ENCODE data around the gene RBM39. TPM values are rescaled to one million over a fixed set of nuclear protein-coding genes. Genes with fewer than 3 reads are reported as not detected.
A peak's percentile ranks its signal among the peaks of the same experiment; 100 is the strongest.

RBM39 gene
- total and polyA plus RNA-seq, 2 of the 13 experiments (the other 11 are each of a cell fraction or from before 2014, with no cell fraction given): 788 to 920 TPM

DNA sequence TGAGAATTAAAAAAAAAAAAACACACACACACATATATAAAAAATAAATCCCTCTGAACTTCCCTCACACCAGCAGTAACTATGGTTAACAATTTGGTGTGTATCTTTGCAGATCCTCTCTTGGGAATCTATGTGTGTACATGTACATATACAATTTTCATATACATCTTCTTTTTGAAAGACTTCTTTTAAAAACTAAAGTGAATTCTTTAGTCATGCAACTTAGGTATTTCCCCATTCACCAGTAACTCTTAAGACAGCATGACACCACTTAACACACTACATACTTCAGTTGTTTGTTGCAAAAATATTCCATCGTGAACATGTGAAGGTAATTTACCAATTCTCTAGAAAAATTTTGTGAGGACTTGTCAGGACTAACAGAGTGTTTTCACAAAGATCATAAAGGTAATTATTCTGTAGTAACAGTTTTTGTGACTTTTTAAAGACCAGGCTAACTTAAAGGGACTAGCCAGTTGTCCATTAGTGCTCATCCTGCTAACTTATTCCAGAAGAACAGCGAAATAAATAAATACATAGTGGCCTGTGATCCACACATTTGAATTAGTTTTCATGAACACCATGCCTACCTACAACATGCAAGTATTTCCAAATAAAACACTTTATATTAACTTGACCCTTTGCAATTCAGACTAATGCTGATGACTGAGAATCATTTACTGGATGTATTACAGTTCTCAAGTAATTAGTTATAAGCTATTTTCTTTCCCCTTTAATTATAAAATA, 12.1 kb downstream of the RBM39 start:
- Histone ChIP-seq H4K20me1 (ENCODE audit: insufficient read depth, low read length) (peaks cover 97% of the 10 kb centered on the region), H3K9ac (ENCODE audit: insufficient read depth, low read depth, low read length) (no peak overlapping the region), H3K79me2 (ENCODE audit: insufficient read depth, low read length) (peaks cover 90% of the 10 kb centered on the region), H2AFZ (ENCODE audit: low read length) (no peak overlapping the region), H3K4me3 (replicated peaks in 1 of 3; ENCODE audit: insufficient read depth in 1 of 3, low read depth in 2 of 3, low read length in 3 of 3) (no peak overlapping the region), H3K36me3 (replicated peaks in 1 of 2; ENCODE audit: control insufficient read depth in 1 of 2, insufficient read depth in 2 of 2, low read length in 2 of 2) (peaks cover 53 to 94% of the 10 kb centered on the region in 2 experiments), H3K9me3 (ENCODE audit: low read length) (no peaks in the 10 kb centered on the region), H3K27me3 (ENCODE audit: control insufficient read depth in 1 of 2, insufficient read depth in 2 of 2, low read length in 2 of 2) (no peaks in the 10 kb centered on the region), H3K27ac (ENCODE audit: extremely low read length, insufficient read depth, low read length) (no peak overlapping the region), H3K4me1 (ENCODE audit: insufficient read depth, low read length) (peaks cover 44% of the 10 kb centered on the region), H3K4me2 (ENCODE audit: low read depth, low read length) (no peak overlapping the region)
- WGBS (ENCODE audit: low lambda C conversion rate): 98% methylated on average over 2 of the region's 2 CpGs
- FAIRE-seq: no peak
- in situ Hi-C loops (cut with HindIII; ENCODE audit: extremely low pct_ligation_motif_present, low pct_unique_long_range_greater_than_20kb): no loop called here
- no peak for ATAC-seq
- POLR2A ChIA-PET: interaction anchor here (9.2 to 16.7 kb wide), 2 partner anchors 11 to 20 kb away, joined by 211 to 319 read pairs; partner anchors contain the start of genes NFS1, RBM39 and ROMO1
- BruUV-seq (replicated peaks): no TSS peak
- DNase-seq (ENCODE audit: low spot score): no peak
- intact Hi-C loops (cut with micrococcal nuclease; ENCODE audit: unreplicated experiment): no loop called here
- CTCF ChIA-PET (ENCODE audit: low intra/inter-chr PET ratio, low total read pairs): no interaction called here
- TF ChIP-seq MBD4 (IDR thresholded peaks at IDR 0.05; ENCODE audit: borderline replicate concordance, low read length) (peak; percentile 88), ZSCAN22 (CRISPR knock-in tag; IDR thresholded peaks at IDR 0.05) (no peak), POLR2A (IDR thresholded peaks at IDR 0.05; ENCODE audit: insufficient read depth in 1 of 2, low read depth in 2 of 2, low read length in 2 of 2) (0 out of 4 replicates have a peak, but pooled peaks of 1 of the 2 experiments have one; percentile 34), ZNF616 (CRISPR knock-in tag; IDR thresholded peaks at IDR 0.05; ENCODE audit: low read depth) (no peak), ZNF33A (CRISPR knock-in tag; IDR thresholded peaks at IDR 0.05; ENCODE audit: borderline replicate concordance) (no peak), POLR2AphosphoS2 (IDR thresholded peaks at IDR 0.05; ENCODE audit: low read depth, low read length) (peak; percentile 94; the same call in 1 of the 2 replicates), POLR2G (IDR thresholded peaks at IDR 0.05; ENCODE audit: low read depth, low read length) (0 out of 2 replicates have a peak, but pooled peaks have one; percentile 16), RBM22 (optimal IDR thresholded peaks at IDR 0.05; ENCODE audit: low read length) (peak; percentile 70), PAF1 (CRISPR knock-in tag; IDR thresholded peaks at IDR 0.05) (peak; percentile 81), ZFX (CRISPR knock-in tag; IDR thresholded peaks at IDR 0.05; ENCODE audit: low read depth) (no peak), SMYD3 (CRISPR knock-in tag; IDR thresholded peaks at IDR 0.05) (0 out of 2 replicates have a peak, but pooled peaks have one; percentile 45), ZNF10 (CRISPR knock-in tag; IDR thresholded peaks at IDR 0.05; ENCODE audit: borderline replicate concordance, low read depth) (no peak), SRY (CRISPR knock-in tag; IDR thresholded peaks at IDR 0.05) (no peak), ELF4 (CRISPR knock-in tag; IDR thresholded peaks at IDR 0.05; ENCODE audit: borderline replicate concordance) (0 out of 2 replicates have a peak, but pooled peaks have one; percentile 36), RBFOX2 (IDR thresholded peaks at IDR 0.05; ENCODE audit: low read depth, low read length) (peak; percentile 61)
- TF ChIP-seq, protein P1, sequence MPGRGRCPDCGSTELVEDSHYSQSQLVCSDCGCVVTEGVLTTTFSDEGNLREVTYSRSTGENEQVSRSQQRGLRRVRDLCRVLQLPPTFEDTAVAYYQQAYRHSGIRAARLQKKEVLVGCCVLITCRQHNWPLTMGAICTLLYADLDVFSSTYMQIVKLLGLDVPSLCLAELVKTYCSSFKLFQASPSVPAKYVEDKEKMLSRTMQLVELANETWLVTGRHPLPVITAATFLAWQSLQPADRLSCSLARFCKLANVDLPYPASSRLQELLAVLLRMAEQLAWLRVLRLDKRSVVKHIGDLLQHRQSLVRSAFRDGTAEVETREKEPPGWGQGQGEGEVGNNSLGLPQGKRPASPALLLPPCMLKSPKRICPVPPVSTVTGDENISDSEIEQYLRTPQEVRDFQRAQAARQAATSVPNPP (CRISPR knock-in tag; IDR thresholded peaks at IDR 0.05): 0 out of 2 replicates have a peak, but pooled peaks have one; percentile 10
- TF ChIP-seq, protein P2, sequence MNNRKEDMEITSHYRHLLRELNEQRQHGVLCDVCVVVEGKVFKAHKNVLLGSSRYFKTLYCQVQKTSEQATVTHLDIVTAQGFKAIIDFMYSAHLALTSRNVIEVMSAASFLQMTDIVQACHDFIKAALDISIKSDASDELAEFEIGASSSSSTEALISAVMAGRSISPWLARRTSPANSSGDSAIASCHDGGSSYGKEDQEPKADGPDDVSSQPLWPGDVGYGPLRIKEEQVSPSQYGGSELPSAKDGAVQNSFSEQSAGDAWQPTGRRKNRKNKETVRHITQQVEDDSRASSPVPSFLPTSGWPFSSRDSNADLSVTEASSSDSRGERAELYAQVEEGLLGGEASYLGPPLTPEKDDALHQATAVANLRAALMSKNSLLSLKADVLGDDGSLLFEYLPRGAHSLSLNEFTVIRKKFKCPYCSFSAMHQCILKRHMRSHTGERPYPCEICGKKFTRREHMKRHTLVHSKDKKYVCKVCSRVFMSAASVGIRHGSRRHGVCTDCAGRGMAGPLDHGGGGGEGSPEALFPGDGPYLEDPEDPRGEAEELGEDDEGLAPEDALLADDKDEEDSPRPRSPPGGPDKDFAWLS (CRISPR knock-in tag; IDR thresholded peaks at IDR 0.05; ENCODE audit: borderline replicate concordance): no peak
- TF ChIP-seq, protein P3, sequence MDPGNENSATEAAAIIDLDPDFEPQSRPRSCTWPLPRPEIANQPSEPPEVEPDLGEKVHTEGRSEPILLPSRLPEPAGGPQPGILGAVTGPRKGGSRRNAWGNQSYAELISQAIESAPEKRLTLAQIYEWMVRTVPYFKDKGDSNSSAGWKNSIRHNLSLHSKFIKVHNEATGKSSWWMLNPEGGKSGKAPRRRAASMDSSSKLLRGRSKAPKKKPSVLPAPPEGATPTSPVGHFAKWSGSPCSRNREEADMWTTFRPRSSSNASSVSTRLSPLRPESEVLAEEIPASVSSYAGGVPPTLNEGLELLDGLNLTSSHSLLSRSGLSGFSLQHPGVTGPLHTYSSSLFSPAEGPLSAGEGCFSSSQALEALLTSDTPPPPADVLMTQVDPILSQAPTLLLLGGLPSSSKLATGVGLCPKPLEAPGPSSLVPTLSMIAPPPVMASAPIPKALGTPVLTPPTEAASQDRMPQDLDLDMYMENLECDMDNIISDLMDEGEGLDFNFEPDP (CRISPR knock-in tag; conservative IDR thresholded peaks at IDR 0.05): 0 out of 2 replicates have a peak, but pooled peaks have one; percentile 20
- TF ChIP-seq, protein P4, sequence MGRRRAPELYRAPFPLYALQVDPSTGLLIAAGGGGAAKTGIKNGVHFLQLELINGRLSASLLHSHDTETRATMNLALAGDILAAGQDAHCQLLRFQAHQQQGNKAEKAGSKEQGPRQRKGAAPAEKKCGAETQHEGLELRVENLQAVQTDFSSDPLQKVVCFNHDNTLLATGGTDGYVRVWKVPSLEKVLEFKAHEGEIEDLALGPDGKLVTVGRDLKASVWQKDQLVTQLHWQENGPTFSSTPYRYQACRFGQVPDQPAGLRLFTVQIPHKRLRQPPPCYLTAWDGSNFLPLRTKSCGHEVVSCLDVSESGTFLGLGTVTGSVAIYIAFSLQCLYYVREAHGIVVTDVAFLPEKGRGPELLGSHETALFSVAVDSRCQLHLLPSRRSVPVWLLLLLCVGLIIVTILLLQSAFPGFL (CRISPR knock-in tag; IDR thresholded peaks at IDR 0.05): no peak
